Fibroblast of lung (primary cell): ENCODE results near the gene MIER1.

Experiments
- CTCF ChIP-seq, 2 donors: IDR thresholded peaks in 1 of 2; conservative IDR thresholded peaks in 1 of 2; 1 replicate in 1 of 2; 2 replicates in 1 of 2; pipeline ENCODE4 v1.5.1; 2011 to 2012; ENCODE audit warnings: low read length in 2 of 2, control low read depth in 1 of 2, inconsistent platforms in 1 of 2, low read depth in 1 of 2, mild to moderate bottlenecking in 1 of 2
- EZH2 ChIP-seq: IDR thresholded peaks from 2 replicates; pipeline ENCODE4 v1.5.1; 2012; ENCODE audit warnings: low read length, control low read depth, mild to moderate bottlenecking; ENCODE audit errors: missing control alignments

- TF ChIP-seq CTCF (conservative IDR thresholded peaks at IDR 0.05 in 1 of 2, IDR thresholded peaks at IDR 0.05 in 1 of 2; ENCODE audit: low read depth in 1 of 2, low read length in 2 of 2) (no peak), EZH2 (no peak)
These were observed 74.2 kb downstream of the MIER1 start for GRCh38 chr1:66998972-66999371.
